GM18517 (cell line): Measurements from ENCODE around the gene TMEM135.
"Not testable (repeated sequence)": the region's sequence is repeated elsewhere in the genome, so short reads cannot be mapped to it uniquely, and the experiment has no call there.

Experiments used
- ATAC-seq: cut with Tn5 transposase; IDR thresholded peaks from one replicate; pipeline ENCODE4 v1.9.1; 2021; ENCODE audit warnings: mild to moderate bottlenecking, moderate library complexity; ENCODE audit not compliant: unreplicated experiment

TMEM135 gene

GRCh38 chr11:87139475-87139874 lies 101.7 kb downstream of the TMEM135 start:
- ATAC-seq = no peak

- no peak for ATAC-seq
Observed at GRCh38 chr11:87141322-87141721, 103.6 kb downstream of the TMEM135 start.

- ATAC-seq = no peak
Observed at GRCh38 chr11:87141980-87142514, 104.3 kb downstream of the TMEM135 start.

GRCh38 chr11:87142594-87142993 lies 104.9 kb downstream of the TMEM135 start:
- no peak for ATAC-seq

- ATAC-seq = no peak
Observed at GRCh38 chr11:87143641-87144040, 105.9 kb downstream of the TMEM135 start.

- ATAC-seq = no peak
Observed at GRCh38 chr11:87144252-87144651, 106.5 kb downstream of the TMEM135 start.

GRCh38 chr11:87148749-87149148 lies 111.0 kb downstream of the TMEM135 start:
- no peak for ATAC-seq

GRCh38 chr11:87149782-87150181 lies 112.0 kb downstream of the TMEM135 start:
- ATAC-seq = not testable (repeated sequence)

GRCh38 chr11:87150936-87151335 lies 113.2 kb downstream of the TMEM135 start:
- ATAC-seq = no peak

GRCh38 chr11:87154246-87154645 lies 116.5 kb downstream of the TMEM135 start:
- no peak for ATAC-seq

GRCh38 chr11:87156970-87157369 lies 119.2 kb downstream of the TMEM135 start:
- ATAC-seq = no peak

GRCh38 chr11:87169076-87169475 lies 131.3 kb downstream of the TMEM135 start:
- ATAC-seq = not testable (repeated sequence)

GRCh38 chr11:87173185-87174039 lies 135.7 kb downstream of the TMEM135 start:
- ATAC-seq = no peak

GRCh38 chr11:87174870-87175269 lies 137.1 kb downstream of the TMEM135 start:
- ATAC-seq = no peak

- no peak for ATAC-seq
Observed at GRCh38 chr11:87176044-87176443, 138.3 kb downstream of the TMEM135 start.

- no peak for ATAC-seq
Observed at GRCh38 chr11:87179621-87180020, 141.9 kb downstream of the TMEM135 start.

GRCh38 chr11:87180742-87181141 lies 143.0 kb downstream of the TMEM135 start:
- no peak for ATAC-seq

- ATAC-seq = no peak
Observed at GRCh38 chr11:87181143-87181542, 143.4 kb downstream of the TMEM135 start.

- no peak for ATAC-seq
Observed at GRCh38 chr11:87185228-87185627, 147.5 kb downstream of the TMEM135 start.

- no peak for ATAC-seq
Observed at GRCh38 chr11:87187076-87187475, 149.3 kb downstream of the TMEM135 start.

GRCh38 chr11:87187930-87188329 lies 150.2 kb downstream of the TMEM135 start:
- no peak for ATAC-seq

- ATAC-seq = not testable (repeated sequence)
Observed at GRCh38 chr11:87188396-87188795, 150.7 kb downstream of the TMEM135 start.
